Retinal pigment epithelial cell (primary cell): Measurements from ENCODE around the gene TRAF1.

ENCODE experiments used
- DNase-seq: peaks from one replicate; pipeline ENCODE4 v3.0.0-alpha.2; 2010; ENCODE audit warnings: low read depth
- H3K4me3 ChIP-seq: 2 replicates; pipeline ENCODE4 v1.5.1; 2011; ENCODE audit warnings: mild to moderate bottlenecking, low read length, control low read depth, moderate library complexity
- CTCF ChIP-seq: conservative IDR thresholded peaks from 2 replicates; pipeline ENCODE4 v1.5.1; 2011; ENCODE audit warnings: low read depth, low read length, control low read depth, inconsistent platforms

Gene TRAF1

GRCh38 chr9:120922404-120923195 is 4.0 kb downstream of the TRAF1 start:
- no peak for DNase-seq
- TF ChIP-seq CTCF: no peak
- no peak overlapping the region for H3K4me3 ChIP-seq

- TF ChIP-seq CTCF: no peak
- no peak for DNase-seq
- no peak overlapping the region for H3K4me3 ChIP-seq
These were observed 4.9 kb downstream of the TRAF1 start for GRCh38 chr9:120921661-120922181.

GRCh38 chr9:120920806-120921178 is 5.8 kb downstream of the TRAF1 start:
- no peak for DNase-seq
- H3K4me3 ChIP-seq: no peak overlapping the region
- no peak for TF ChIP-seq CTCF

- DNase-seq: no peak
- TF ChIP-seq CTCF: no peak
- no peak overlapping the region for H3K4me3 ChIP-seq
These were observed 6.5 kb downstream of the TRAF1 start for GRCh38 chr9:120919843-120920805.

GRCh38 chr9:120918931-120919842 is 7.4 kb downstream of the TRAF1 start:
- H3K4me3 ChIP-seq: no peak overlapping the region
- DNase-seq: no peak
- TF ChIP-seq CTCF: no peak

GRCh38 chr9:120917929-120918762 is 8.4 kb downstream of the TRAF1 start:
- H3K4me3 ChIP-seq: no peak overlapping the region
- no peak for TF ChIP-seq CTCF

More at GRCh38 chr9:120917929-120918762, 8.4 kb downstream of the TRAF1 start:
- no peak for DNase-seq
